SHP77 treated with DMSO at 0.1 percent for 48 hours (cell line): ENCODE measurements around the gene MAMDC4.
"Not testable (repeated sequence)": the region's sequence is repeated elsewhere in the genome, so short reads cannot be mapped to it uniquely, and the experiment has no call there.

Source experiments
- DNase-seq: peaks from one replicate; lab custom pipeline; 2025; lab: John Stamatoyannopoulos, UW

The MAMDC4 gene

GRCh38 chr9:136825295-136826187, 26.6 kb upstream of the MAMDC4 start:
- no peak for DNase-seq

GRCh38 chr9:136826188-136826541, 26.0 kb upstream of the MAMDC4 start:
- DNase-seq, result no peak

GRCh38 chr9:136826703-136827582, 25.2 kb upstream of the MAMDC4 start:
- no peak for DNase-seq

- no peak for DNase-seq
These were observed 24.2 kb upstream of the MAMDC4 start for GRCh38 chr9:136827794-136828473.

- no peak for DNase-seq
These were observed 23.5 kb upstream of the MAMDC4 start for GRCh38 chr9:136828474-136829140.

- DNase-seq, result no peak
These were observed 22.7 kb upstream of the MAMDC4 start for GRCh38 chr9:136829412-136829811.

GRCh38 chr9:136829981-136830885, 21.9 kb upstream of the MAMDC4 start:
- DNase-seq, result no peak

GRCh38 chr9:136831002-136831719, 21.0 kb upstream of the MAMDC4 start:
- DNase-seq, result no peak

GRCh38 chr9:136831720-136832104, 20.4 kb upstream of the MAMDC4 start:
- no peak for DNase-seq

GRCh38 chr9:136832581-136832980, 19.6 kb upstream of the MAMDC4 start:
- DNase-seq, result no peak

- DNase-seq, result not testable (repeated sequence)
These were observed 18.6 kb upstream of the MAMDC4 start for GRCh38 chr9:136833381-136834048.

GRCh38 chr9:136835162-136835931, 16.8 kb upstream of the MAMDC4 start:
- DNase-seq, result no peak

- DNase-seq, result no peak
These were observed 15.9 kb upstream of the MAMDC4 start for GRCh38 chr9:136835932-136836904.

GRCh38 chr9:136837146-136837855, 14.8 kb upstream of the MAMDC4 start:
- no peak for DNase-seq

GRCh38 chr9:136837856-136838277, 14.3 kb upstream of the MAMDC4 start:
- not testable (repeated sequence) for DNase-seq

GRCh38 chr9:136838314-136839228, 13.6 kb upstream of the MAMDC4 start:
- DNase-seq, result no peak
